HepG2 (cell line): ENCODE data around the gene HOXA7. TPM values are rescaled to one million over a fixed set of nuclear protein-coding genes. Genes with fewer than 3 reads are reported as not detected.

Experiments used
- ARID2 ChIP-seq: sonication (generic); formaldehyde crosslinking; IDR thresholded peaks from 2 replicates; pipeline ENCODE4 v1.8.1; 2022; ENCODE audit warnings: mild to moderate bottlenecking, missing genetic modification reagents, borderline replicate concordance
- BCL6 ChIP-seq: IDR thresholded peaks from 2 replicates; pipeline ENCODE4 v1.6.1; 2016; ENCODE audit warnings: missing genetic modification reagents, missing compliant biosample characterization
- CEBPB ChIP-seq: IDR thresholded peaks from 2 replicates; pipeline ENCODE4 v1.6.1; 2011; ENCODE audit warnings: low read depth, low read length, improper control_type of control experiment, borderline replicate concordance
- EED ChIP-seq: sonication (generic); formaldehyde crosslinking; IDR thresholded peaks from 2 replicates; pipeline ENCODE4 v1.5.0; 2020; ENCODE audit warnings: mild to moderate bottlenecking, missing genetic modification reagents
- EZH2 ChIP-seq: conservative IDR thresholded peaks from 2 replicates; pipeline ENCODE4 v1.6.1; 2012; ENCODE audit warnings: mild to moderate bottlenecking, low read depth, low read length, moderate library complexity
- FOXK1 ChIP-seq: sonication (generic); formaldehyde crosslinking; IDR thresholded peaks from 2 replicates; pipeline ENCODE4 v1.4.0; 2020; ENCODE audit warnings: low read depth, missing genetic modification reagents, borderline replicate concordance
- HNF4G ChIP-seq, 2 experiments: sonication (generic) in 1 of 2; formaldehyde crosslinking in 1 of 2; IDR thresholded peaks; 2 replicates each; pipeline versions ENCODE4 v1.4.0 to v1.6.1; 2011 to 2020; ENCODE audit warnings: borderline replicate concordance in 2 of 2, low read depth in 2 of 2, mild to moderate bottlenecking in 2 of 2, low read length in 1 of 2, missing genetic modification reagents in 1 of 2, moderate library complexity in 1 of 2
- IRF2 ChIP-seq: IDR thresholded peaks from 2 replicates; pipeline ENCODE4 v1.6.1; 2018; ENCODE audit warnings: missing genetic modification reagents, missing compliant biosample characterization
- KDM1A ChIP-seq: IDR thresholded peaks from 2 replicates; pipeline ENCODE4 v1.6.1; 2016; ENCODE audit warnings: missing compliant biosample characterization
- KLF16 ChIP-seq, 2 experiments: sonication (generic) in 1 of 2; formaldehyde crosslinking in 1 of 2; IDR thresholded peaks; 2 replicates each; pipeline versions ENCODE4 v1.6.1 to v1.8.0; 2016 to 2023; ENCODE audit warnings: missing genetic modification reagents in 2 of 2, missing compliant biosample characterization in 1 of 2
- MTF2 ChIP-seq: sonication (generic); formaldehyde crosslinking; IDR thresholded peaks from 2 replicates; pipeline ENCODE4 v1.5.0; 2020; ENCODE audit warnings: missing genetic modification reagents, borderline replicate concordance
- NFKB2 ChIP-seq: sonication (generic); formaldehyde crosslinking; IDR thresholded peaks from 2 replicates; pipeline ENCODE4 v1.4.0; 2020; ENCODE audit warnings: missing genetic modification reagents, borderline replicate concordance
- PAX8 ChIP-seq: sonication (generic); formaldehyde crosslinking; IDR thresholded peaks from 2 replicates; pipeline ENCODE4 v1.8.0; 2022; ENCODE audit warnings: mild to moderate bottlenecking, missing genetic modification reagents, borderline replicate concordance
- PHF20 ChIP-seq: sonication (generic); formaldehyde crosslinking; IDR thresholded peaks from 2 replicates; pipeline ENCODE4 v1.5.0; 2020; ENCODE audit warnings: mild to moderate bottlenecking, missing genetic modification reagents
- PHF21A ChIP-seq: sonication (generic); formaldehyde crosslinking; IDR thresholded peaks from 2 replicates; pipeline ENCODE4 v1.5.0; 2020; ENCODE audit warnings: mild to moderate bottlenecking, missing genetic modification reagents
- POLR2AphosphoS5 ChIP-seq: IDR thresholded peaks from 2 replicates; pipeline ENCODE4 v1.6.1; 2012; ENCODE audit warnings: low read depth, low read length
- REXO4 ChIP-seq: sonication (generic); formaldehyde crosslinking; IDR thresholded peaks from 2 replicates; pipeline ENCODE4 v1.8.0; 2022; ENCODE audit warnings: missing genetic modification reagents, mild to moderate bottlenecking, borderline replicate concordance
- RFX5 ChIP-seq: IDR thresholded peaks from 2 replicates; pipeline ENCODE4 v1.6.1; 2011; ENCODE audit warnings: low read depth, low read length, improper control_type of control experiment
- SIN3A ChIP-seq: IDR thresholded peaks from 2 replicates; pipeline ENCODE4 v1.6.1; 2011; ENCODE audit warnings: low read depth, mild to moderate bottlenecking, control low read depth, low read length, borderline replicate concordance
- SRSF1 ChIP-seq: fragments of 200-400 bp; formaldehyde crosslinking; optimal IDR thresholded peaks from 2 replicates; pipeline ENCODE3; 2017; ENCODE audit warnings: mild to moderate bottlenecking, low read depth, low read length, moderate library complexity
- TEAD3 ChIP-seq: optimal IDR thresholded peaks from 2 replicates; pipeline ENCODE3; 2016; ENCODE audit warnings: borderline replicate concordance
- XBP1 ChIP-seq: sonication (generic); formaldehyde crosslinking; IDR thresholded peaks from 2 replicates; pipeline ENCODE4 v1.5.0; 2020; ENCODE audit warnings: missing genetic modification reagents
- ZFP90 ChIP-seq: sonication (generic); formaldehyde crosslinking; IDR thresholded peaks from 2 replicates; pipeline ENCODE4 v1.8.0; 2022; ENCODE audit warnings: missing genetic modification reagents, mild to moderate bottlenecking, inconsistent platforms, borderline replicate concordance
- ZNF224 ChIP-seq: sonication (generic); formaldehyde crosslinking; IDR thresholded peaks from 2 replicates; pipeline ENCODE4 v1.5.0; 2020; ENCODE audit warnings: mild to moderate bottlenecking, missing genetic modification reagents
- ZNF431 ChIP-seq: sonication (generic); formaldehyde crosslinking; IDR thresholded peaks from 2 replicates; pipeline ENCODE4 v1.9.0; 2022; ENCODE audit warnings: missing genetic modification reagents, low read depth, mild to moderate bottlenecking, borderline replicate concordance
- ZNF556 ChIP-seq: sonication (generic); formaldehyde crosslinking; IDR thresholded peaks from 2 replicates; pipeline ENCODE4 v1.4.0; 2020; ENCODE audit warnings: mild to moderate bottlenecking, missing genetic modification reagents, borderline replicate concordance
- ZNF570 ChIP-seq: sonication (generic); formaldehyde crosslinking; IDR thresholded peaks from 2 replicates; pipeline ENCODE4 v1.4.0; 2020; ENCODE audit warnings: mild to moderate bottlenecking, missing genetic modification reagents, borderline replicate concordance
- polyA plus RNA-seq, 8 experiments: library from polyadenylated mRNA; depleted of rRNA in 3 of 8; stranded (reverse) in 7 of 8; unstranded in 1 of 8; fragments of >200 nt; fragmentation: Illumina TruSeq in 4 of 8; extraction: Trizol in 4 of 8; gene quantifications; 2 replicates each; pipeline versions ENCODE4 v1.2.1 to v1.2.3, GENCODE V29; 2011 to 2016; ENCODE audit warnings: low read depth in 4 of 8, missing spikeins in 1 of 8, mixed read lengths in 1 of 8; ENCODE audit not compliant: insufficient read depth in 1 of 8
- total RNA-seq, 5 experiments: library from RNA; depleted of rRNA; stranded (reverse); fragments of >200 nt; fragmentation: Illumina TruSeq; extraction: Trizol; gene quantifications; 2 replicates each; pipeline ENCODE4 v1.2.3, GENCODE V29; 2016; ENCODE audit warnings: low read depth in 1 of 5
- TF ChIP-seq, protein P1 (sequence below): sonication (generic); formaldehyde crosslinking; IDR thresholded peaks from 2 replicates; pipeline ENCODE4 v1.8.0; 2023; ENCODE audit warnings: mild to moderate bottlenecking, missing genetic modification reagents
- TF ChIP-seq, protein P2 (sequence below): sonication (generic); formaldehyde crosslinking; IDR thresholded peaks from 2 replicates; pipeline ENCODE4 v1.4.0; 2020; ENCODE audit warnings: missing genetic modification reagents, borderline replicate concordance

Gene HOXA7
- total and polyA plus RNA-seq, 2 of the 13 experiments (the other 11 are each of a cell fraction or from before 2014, with no cell fraction given) = 0.05 TPM; not detected in 1

- TF ChIP-seq RFX5 = no peak
- TF ChIP-seq SIN3A = no peak
- TF ChIP-seq HNF4G (IDR thresholded peaks at IDR 0.05; ENCODE audit: borderline replicate concordance, low read depth, low read length) = no peak
- TF ChIP-seq HNF4G (CRISPR knock-in tag; IDR thresholded peaks at IDR 0.05; ENCODE audit: borderline replicate concordance, low read depth) = no peak
- TF ChIP-seq EZH2 = no peak
- TF ChIP-seq ARID2 = 0 out of 2 replicates have a peak, but pooled peaks have one; percentile 20
- TF ChIP-seq EED = no peak
- no peak for TF ChIP-seq PHF20 (CRISPR knock-in tag)
- TF ChIP-seq MTF2 (CRISPR knock-in tag) = no peak
- TF ChIP-seq ZNF431 (CRISPR knock-in tag) = no peak
- no peak for TF ChIP-seq ZNF570 (CRISPR knock-in tag)
- no peak; the same call in 1 of the 2 replicates for TF ChIP-seq POLR2AphosphoS5
- TF ChIP-seq KDM1A (CRISPR knock-in tag) = no peak
- no peak for TF ChIP-seq REXO4 (CRISPR knock-in tag)
- TF ChIP-seq FOXK1 (CRISPR knock-in tag) = no peak
- TF ChIP-seq BCL6 (CRISPR knock-in tag) = peak; percentile 53; the same call in 1 of the 2 replicates
- TF ChIP-seq IRF2 (CRISPR knock-in tag) = peak; percentile 51; the same call in 1 of the 2 replicates
- TF ChIP-seq ZNF224 = no peak
- TF ChIP-seq PAX8 = 0 out of 2 replicates have a peak, but pooled peaks have one; percentile 1
- TF ChIP-seq CEBPB = peak; percentile 94
- no peak for TF ChIP-seq NFKB2
- TF ChIP-seq, protein P1, sequence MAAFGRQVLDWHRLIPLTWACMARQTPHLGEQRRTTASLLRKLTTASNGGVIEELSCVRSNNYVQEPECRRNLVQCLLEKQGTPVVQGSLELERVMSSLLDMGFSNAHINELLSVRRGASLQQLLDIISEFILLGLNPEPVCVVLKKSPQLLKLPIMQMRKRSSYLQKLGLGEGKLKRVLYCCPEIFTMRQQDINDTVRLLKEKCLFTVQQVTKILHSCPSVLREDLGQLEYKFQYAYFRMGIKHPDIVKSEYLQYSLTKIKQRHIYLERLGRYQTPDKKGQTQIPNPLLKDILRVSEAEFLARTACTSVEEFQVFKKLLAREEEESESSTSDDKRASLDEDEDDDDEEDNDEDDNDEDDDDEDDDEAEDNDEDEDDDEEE (CRISPR knock-in tag) = no peak
- TF ChIP-seq PHF21A (CRISPR knock-in tag) = no peak
- no peak for TF ChIP-seq KLF16 (CRISPR knock-in tag; IDR thresholded peaks at IDR 0.05)
- TF ChIP-seq XBP1 = no peak
- TF ChIP-seq TEAD3 (CRISPR knock-in tag) = peak; percentile 21
- no peak for TF ChIP-seq ZFP90 (CRISPR knock-in tag)
- TF ChIP-seq, protein P2, sequence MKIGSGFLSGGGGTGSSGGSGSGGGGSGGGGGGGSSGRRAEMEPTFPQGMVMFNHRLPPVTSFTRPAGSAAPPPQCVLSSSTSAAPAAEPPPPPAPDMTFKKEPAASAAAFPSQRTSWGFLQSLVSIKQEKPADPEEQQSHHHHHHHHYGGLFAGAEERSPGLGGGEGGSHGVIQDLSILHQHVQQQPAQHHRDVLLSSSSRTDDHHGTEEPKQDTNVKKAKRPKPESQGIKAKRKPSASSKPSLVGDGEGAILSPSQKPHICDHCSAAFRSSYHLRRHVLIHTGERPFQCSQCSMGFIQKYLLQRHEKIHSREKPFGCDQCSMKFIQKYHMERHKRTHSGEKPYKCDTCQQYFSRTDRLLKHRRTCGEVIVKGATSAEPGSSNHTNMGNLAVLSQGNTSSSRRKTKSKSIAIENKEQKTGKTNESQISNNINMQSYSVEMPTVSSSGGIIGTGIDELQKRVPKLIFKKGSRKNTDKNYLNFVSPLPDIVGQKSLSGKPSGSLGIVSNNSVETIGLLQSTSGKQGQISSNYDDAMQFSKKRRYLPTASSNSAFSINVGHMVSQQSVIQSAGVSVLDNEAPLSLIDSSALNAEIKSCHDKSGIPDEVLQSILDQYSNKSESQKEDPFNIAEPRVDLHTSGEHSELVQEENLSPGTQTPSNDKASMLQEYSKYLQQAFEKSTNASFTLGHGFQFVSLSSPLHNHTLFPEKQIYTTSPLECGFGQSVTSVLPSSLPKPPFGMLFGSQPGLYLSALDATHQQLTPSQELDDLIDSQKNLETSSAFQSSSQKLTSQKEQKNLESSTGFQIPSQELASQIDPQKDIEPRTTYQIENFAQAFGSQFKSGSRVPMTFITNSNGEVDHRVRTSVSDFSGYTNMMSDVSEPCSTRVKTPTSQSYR (CRISPR knock-in tag) = no peak
- TF ChIP-seq SRSF1 = no peak
- no peak for TF ChIP-seq ZNF556
Observed at GRCh38 chr7:27123007-27123476, 33.4 kb downstream of the HOXA7 start (continued).
